Common myeloid progenitor, CD34-positive (primary cell): ENCODE data around the gene CKM.
"Not testable (repeated sequence)": the region's sequence is repeated elsewhere in the genome, so short reads cannot be mapped to it uniquely, and the experiment has no call there.

ENCODE experiments used
- CTCF ChIA-PET: fragments of 350-600 bp; sonication (Branson Sonifier 250); formaldehyde crosslinking; loops from one replicate; lab custom pipeline; 2021; ENCODE audit warnings: antibody characterized with exemption; lab: Charles Lee
- POLR2A ChIA-PET: fragments of 350-600 bp; sonication (Branson Sonifier 250); formaldehyde crosslinking; loops from one replicate; lab custom pipeline; 2021; ENCODE audit warnings: antibody characterized with exemption; lab: Charles Lee
- DNase-seq, 3 donors: peaks; one replicate each; pipeline versions ENCODE4 v3.0.0 to v3.0.0-alpha.2; 2013
- H3K27ac ChIP-seq, 2 experiments: 1 replicate in 1 of 2; 2 replicates in 1 of 2; pipeline ENCODE4 v1.7.0; 2013; ENCODE audit warnings: inconsistent platforms in 2 of 2, low read length in 2 of 2, mild to moderate bottlenecking in 2 of 2, low read depth in 1 of 2, moderate library complexity in 1 of 2; ENCODE audit not compliant: severe bottlenecking in 2 of 2, insufficient read depth in 1 of 2, poor library complexity in 1 of 2
- H3K27me3 ChIP-seq, 5 experiments: replicated peaks in 2 of 5; 1 replicate in 3 of 5; 2 replicates in 2 of 5; pipeline versions ENCODE4 v1.6.1 to v1.7.0; 2013; ENCODE audit warnings: low read length in 4 of 5, mild to moderate bottlenecking in 2 of 5, moderate library complexity in 2 of 5, inconsistent platforms in 1 of 5; ENCODE audit not compliant: insufficient read depth in 5 of 5, control insufficient read depth in 4 of 5
- H3K36me3 ChIP-seq, 4 experiments: 1 replicate in 2 of 4; 2 replicates in 2 of 4; pipeline versions ENCODE4 v1.6.1 to v1.7.0; 2013; ENCODE audit warnings: low read length in 3 of 4, control low read depth in 1 of 4, mild to moderate bottlenecking in 1 of 4; ENCODE audit not compliant: control insufficient read depth in 4 of 4, insufficient read depth in 4 of 4
- H3K4me1 ChIP-seq, 4 experiments: 1 replicate in 3 of 4; 2 replicates in 1 of 4; pipeline versions ENCODE4 v1.6.1 to v1.7.1; 2013; ENCODE audit warnings: low read length in 3 of 4, mild to moderate bottlenecking in 3 of 4, control low read depth in 1 of 4, inconsistent platforms in 1 of 4, moderate library complexity in 1 of 4; ENCODE audit not compliant: control insufficient read depth in 4 of 4, insufficient read depth in 4 of 4; ENCODE audit errors: control extremely low read depth in 1 of 4
- H3K4me3 ChIP-seq, 7 experiments: 1 replicate in 4 of 7; 2 replicates in 3 of 7; pipeline versions ENCODE4 v1.5.1 to v1.7.0; 2013; ENCODE audit warnings: mild to moderate bottlenecking in 7 of 7, low read length in 6 of 7, moderate library complexity in 6 of 7, inconsistent platforms in 2 of 7, low read depth in 2 of 7, control low read depth in 1 of 7; ENCODE audit not compliant: insufficient read depth in 4 of 7, control insufficient read depth in 1 of 7; ENCODE audit errors: extremely low read depth in 1 of 7
- H3K9me3 ChIP-seq, 5 experiments: 1 replicate in 4 of 5; 2 replicates in 1 of 5; pipeline versions ENCODE4 v1.6.1 to v1.7.1; 2013; ENCODE audit warnings: low read length in 4 of 5, mild to moderate bottlenecking in 2 of 5, inconsistent platforms in 1 of 5, low read depth in 1 of 5, moderate library complexity in 1 of 5; ENCODE audit not compliant: control insufficient read depth in 4 of 5, insufficient read depth in 2 of 5; ENCODE audit errors: control extremely low read depth in 1 of 5
- WGBS: methylation state at CpG from one replicate; pipeline ENCODE4 v1.1.5; 2013; ENCODE audit not compliant: insufficient coverage; 5-methylcytosine and 5-hydroxymethylcytosine counted together

CKM gene

GRCh38 chr19:45322311-45322710 is 364 bp downstream of the CKM start:
- Histone ChIP-seq H3K4me3 (no peak overlapping the region), H3K27me3 (peaks cover 0 to 37% (median 11%) of the 10 kb centered on the region in 5 experiments), H3K4me1 (peaks cover 0 to 14% (median 11%) of the 10 kb centered on the region in 4 experiments), H3K36me3 (no peaks in the 10 kb centered on the region), H3K27ac (no peak overlapping the region), H3K9me3 (no peaks in the 10 kb centered on the region)
- peak in 2 of 3 donors; percentile 35 to 52 for DNase-seq
- ChIA-PET CTCF (no interaction called here), POLR2A (no interaction called here)
- WGBS: 84% methylated on average over 7 of the region's 11 CpGs

GRCh38 chr19:45321848-45322247 is 827 bp downstream of the CKM start:
- H3K36me3 ChIP-seq: no peaks in the 10 kb centered on the region
- H3K9me3 ChIP-seq: no peaks in the 10 kb centered on the region
- DNase-seq: no peak
- ChIA-PET POLR2A (no interaction called here), CTCF (no interaction called here)
- H3K4me3 ChIP-seq: no peak overlapping the region
- 75% methylated on average over 1 of the region's 7 CpGs for WGBS
- H3K4me1 ChIP-seq: peaks cover 0 to 14% (median 11%) of the 10 kb centered on the region in 4 experiments
- H3K27me3 ChIP-seq: peaks cover 0 to 38% (median 11%) of the 10 kb centered on the region in 5 experiments
- H3K27ac ChIP-seq: no peak overlapping the region

GRCh38 chr19:45320997-45321775 is 1.5 kb downstream of the CKM start:
- H3K27ac ChIP-seq: no peak overlapping the region
- 100% methylated on average over 3 of the region's 12 CpGs for WGBS
- DNase-seq: no peak
- H3K27me3 ChIP-seq: peaks cover 0 to 43% (median 11%) of the 10 kb centered on the region in 5 experiments
- H3K4me3 ChIP-seq: no peak overlapping the region
- H3K36me3 ChIP-seq: no peaks in the 10 kb centered on the region
- POLR2A ChIA-PET: interaction anchor here (0.6 kb wide), 1 partner anchor 14 kb away, joined by 3 read pairs; no protein-coding TSS in a partner anchor
- no peaks in the 10 kb centered on the region for H3K9me3 ChIP-seq
- CTCF ChIA-PET: interaction anchor here (0.7 to 0.8 kb wide), 2 partner anchors 18 to 72 kb away, joined by 3 to 4 read pairs; no protein-coding TSS in a partner anchor
- peaks cover 0 to 13% (median 9%) of the 10 kb centered on the region in 4 experiments for H3K4me1 ChIP-seq

GRCh38 chr19:45315304-45315703 is 7.4 kb downstream of the CKM start:
- H3K27me3 ChIP-seq: peaks cover 0 to 27% (median 0%) of the 10 kb centered on the region in 5 experiments
- no peaks in the 10 kb centered on the region for H3K9me3 ChIP-seq
- CTCF ChIA-PET: interaction anchor here (1.3 kb wide), 1 partner anchor 22 kb away, joined by 3 read pairs; no protein-coding TSS in a partner anchor
- POLR2A ChIA-PET: interaction anchor here (1.5 kb wide), 1 partner anchor 13 kb away, joined by 3 read pairs; no protein-coding TSS in a partner anchor
- H3K4me1 ChIP-seq: peaks cover 0 to 3% (median 3%) of the 10 kb centered on the region in 4 experiments
- DNase-seq: no peak
- H3K27ac ChIP-seq: no peak overlapping the region
- no peak overlapping the region for H3K4me3 ChIP-seq
- no peaks in the 10 kb centered on the region for H3K36me3 ChIP-seq
- WGBS: 67% methylated on average over 20 of the region's 21 CpGs

DNA sequence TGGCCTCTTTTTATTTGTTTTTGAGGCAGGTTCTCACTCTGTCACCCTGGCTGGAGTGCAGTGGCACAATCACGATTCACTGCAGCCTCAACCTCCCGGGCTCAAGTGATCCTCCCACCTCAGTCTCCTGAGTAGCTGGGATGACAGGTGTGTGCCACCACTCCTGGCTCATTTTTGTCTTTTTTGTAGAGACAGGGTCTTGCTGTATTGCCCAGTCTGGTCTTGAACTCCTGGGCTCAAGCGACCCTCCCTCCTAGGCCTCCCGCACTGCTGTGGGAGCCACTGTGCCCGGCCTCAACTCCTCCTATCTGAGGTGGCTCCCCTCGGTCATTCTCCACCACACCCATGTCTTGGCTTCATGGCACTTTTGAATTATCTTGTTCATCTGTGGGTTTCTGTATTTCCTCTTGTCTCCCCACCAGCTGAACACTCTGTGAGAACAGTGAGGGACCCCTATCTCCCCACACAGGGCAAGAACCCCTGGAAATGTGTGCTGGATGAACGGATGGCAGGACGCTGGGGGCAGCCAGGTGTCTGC is 7.9 kb downstream of the CKM start:
- peaks cover 0 to 27% (median 0%) of the 10 kb centered on the region in 5 experiments for H3K27me3 ChIP-seq
- 76% methylated on average over 7 of the region's 8 CpGs for WGBS
- no peaks in the 10 kb centered on the region for H3K36me3 ChIP-seq
- H3K27ac ChIP-seq: no peak overlapping the region
- H3K9me3 ChIP-seq: no peaks in the 10 kb centered on the region
- ChIA-PET POLR2A (interaction anchor here (1.5 kb wide), 1 partner anchor 12 kb away, joined by 3 read pairs; no protein-coding TSS in a partner anchor), CTCF (interaction anchor here (1.3 kb wide), 1 partner anchor 22 kb away, joined by 3 read pairs; no protein-coding TSS in a partner anchor)
- peak in 1 of 3 donors; percentile 24 for DNase-seq
- peaks cover 0 to 3% (median 3%) of the 10 kb centered on the region in 4 experiments for H3K4me1 ChIP-seq
- H3K4me3 ChIP-seq: no peak overlapping the region

DNA sequence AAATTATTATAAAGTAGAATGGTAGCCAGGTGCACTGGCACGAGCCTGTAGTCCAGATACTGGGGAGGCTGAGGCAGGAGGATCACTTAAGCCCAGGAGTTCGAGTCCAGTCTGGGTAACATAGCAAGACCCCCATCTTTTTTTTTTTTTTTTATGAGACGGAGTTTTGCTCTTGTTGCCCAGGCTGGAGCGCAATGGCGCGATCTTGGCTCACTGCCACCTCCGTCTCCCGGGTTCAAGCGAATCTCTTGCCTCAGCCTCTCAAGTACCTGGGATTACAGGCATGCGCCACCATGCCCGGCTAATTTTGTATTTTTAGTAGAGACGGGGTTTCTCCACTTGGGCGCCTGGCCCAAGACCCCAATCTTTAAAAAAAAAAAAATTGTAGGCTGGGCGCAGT is 10.4 kb downstream of the CKM start:
- WGBS: 100% methylated on average over 10 of the region's 14 CpGs
- H3K27ac ChIP-seq, H3K9me3 ChIP-seq, H3K4me1 ChIP-seq, DNase-seq, POLR2A ChIA-PET, H3K36me3 ChIP-seq, H3K4me3 ChIP-seq: not testable (repeated sequence)
- CTCF ChIA-PET: interaction anchor here (1.0 kb wide), 1 partner anchor 21 kb away, joined by 4 read pairs; no protein-coding TSS in a partner anchor
- H3K27me3 ChIP-seq: peaks cover 0 to 19% (median 0%) of the 10 kb centered on the region in 5 experiments
